HG02870 (cell line): Measurements from ENCODE around the gene CCDC187.
A peak's percentile ranks its signal among the peaks of the same experiment; 100 is the strongest.

Source experiments
- ATAC-seq: cut with Tn5 transposase; IDR thresholded peaks from one replicate; pipeline ENCODE4 v1.9.1; 2021; ENCODE audit warnings: mild to moderate bottlenecking, moderate library complexity; ENCODE audit not compliant: unreplicated experiment

The CCDC187 gene

DNA sequence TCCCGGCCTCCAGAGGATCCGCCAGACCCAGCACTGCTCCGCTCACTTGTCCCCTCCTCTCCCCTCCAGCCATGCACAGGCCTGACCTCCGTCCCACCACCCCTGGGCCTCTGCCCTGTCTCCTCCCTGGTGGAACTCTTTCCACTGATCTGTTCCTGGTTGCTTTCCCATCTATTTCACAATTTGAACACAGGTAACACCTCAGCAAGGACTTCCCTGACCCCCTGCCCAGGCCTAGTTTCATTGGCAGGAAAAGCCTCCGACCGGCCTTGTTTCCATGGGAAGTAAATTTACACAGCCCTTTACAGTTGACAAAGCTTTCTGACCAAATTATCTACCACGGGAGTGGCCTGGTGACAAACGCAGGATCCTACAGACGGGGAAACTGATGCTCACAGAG lies 73.1 kb downstream of the CCDC187 start:
- no peak for ATAC-seq

- ATAC-seq: no peak
Measured at GRCh38 chr9:136230365-136230764, 73.5 kb downstream of the CCDC187 start.

GRCh38 chr9:136229096-136230065 lies 74.5 kb downstream of the CCDC187 start:
- no peak for ATAC-seq

DNA sequence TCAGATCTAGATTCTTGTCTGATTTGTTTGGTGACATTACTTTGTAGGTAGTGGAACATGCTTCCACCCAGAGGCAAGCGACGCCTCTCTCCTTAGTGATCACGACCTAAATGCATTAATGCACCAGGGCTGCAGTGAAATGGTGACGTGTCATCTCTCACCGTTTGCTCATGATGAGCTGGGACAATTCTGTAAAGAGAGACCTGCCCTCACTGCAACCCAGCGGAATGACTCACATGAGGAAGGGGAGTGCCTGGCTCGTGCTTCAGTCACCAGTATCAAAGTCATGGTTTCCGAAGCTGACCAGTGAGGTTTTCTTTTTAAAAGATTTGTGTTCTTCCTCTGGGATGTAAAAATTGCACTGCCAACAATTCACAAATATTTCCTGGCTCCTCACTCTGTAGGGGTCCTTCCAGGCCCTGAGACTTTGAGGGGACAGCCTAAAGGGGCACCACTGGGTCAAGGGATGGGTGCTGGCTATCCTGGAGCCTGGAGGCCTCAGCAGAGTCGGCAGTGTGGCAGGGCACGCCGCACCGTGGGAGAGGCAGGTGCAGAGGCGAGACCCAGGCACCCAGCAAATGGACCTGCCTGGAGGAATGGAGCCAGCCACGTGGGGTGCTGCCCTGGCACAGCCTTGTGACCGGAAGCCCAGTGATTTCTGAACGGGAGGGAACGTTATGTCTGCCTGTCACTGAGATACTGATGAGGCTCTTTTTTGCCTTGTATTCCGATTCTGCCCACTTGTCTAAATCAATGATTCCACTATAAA lies 75.6 kb downstream of the CCDC187 start:
- no peak for ATAC-seq

DNA sequence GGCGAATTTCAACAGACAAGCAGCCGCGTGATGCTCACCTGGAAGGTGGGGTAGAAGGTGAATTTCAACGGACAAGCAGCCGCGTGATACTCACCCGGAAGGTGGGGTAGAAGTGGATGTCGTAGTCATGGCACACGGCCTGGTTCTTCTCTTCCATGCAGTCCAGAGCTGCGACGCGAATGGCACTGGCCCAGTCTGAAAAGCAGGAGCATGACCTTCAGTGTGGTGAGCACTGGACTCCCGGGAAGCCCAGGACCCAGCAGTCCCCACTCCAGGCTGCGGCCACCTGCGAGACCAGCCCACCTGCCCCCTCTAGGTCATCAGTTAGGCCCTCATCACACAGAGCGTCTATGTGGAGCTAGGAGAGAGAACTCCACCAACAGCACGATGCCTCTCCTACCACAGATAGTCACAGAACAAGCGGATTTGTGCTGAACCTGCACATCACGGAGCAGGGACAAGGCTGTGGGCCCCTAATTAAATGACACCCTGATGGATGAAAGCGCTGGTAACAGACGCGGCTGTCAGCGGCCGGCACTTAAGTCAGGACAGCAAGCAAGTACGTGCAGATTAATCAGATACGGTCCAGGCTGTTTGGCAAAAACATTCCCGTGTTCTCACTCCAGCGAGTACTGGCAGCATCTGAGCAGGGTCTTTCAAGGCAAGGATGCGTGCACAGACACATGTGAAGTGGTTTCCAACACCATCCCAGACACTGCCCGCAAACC lies 77.0 kb downstream of the CCDC187 start:
- ATAC-seq: no peak

DNA sequence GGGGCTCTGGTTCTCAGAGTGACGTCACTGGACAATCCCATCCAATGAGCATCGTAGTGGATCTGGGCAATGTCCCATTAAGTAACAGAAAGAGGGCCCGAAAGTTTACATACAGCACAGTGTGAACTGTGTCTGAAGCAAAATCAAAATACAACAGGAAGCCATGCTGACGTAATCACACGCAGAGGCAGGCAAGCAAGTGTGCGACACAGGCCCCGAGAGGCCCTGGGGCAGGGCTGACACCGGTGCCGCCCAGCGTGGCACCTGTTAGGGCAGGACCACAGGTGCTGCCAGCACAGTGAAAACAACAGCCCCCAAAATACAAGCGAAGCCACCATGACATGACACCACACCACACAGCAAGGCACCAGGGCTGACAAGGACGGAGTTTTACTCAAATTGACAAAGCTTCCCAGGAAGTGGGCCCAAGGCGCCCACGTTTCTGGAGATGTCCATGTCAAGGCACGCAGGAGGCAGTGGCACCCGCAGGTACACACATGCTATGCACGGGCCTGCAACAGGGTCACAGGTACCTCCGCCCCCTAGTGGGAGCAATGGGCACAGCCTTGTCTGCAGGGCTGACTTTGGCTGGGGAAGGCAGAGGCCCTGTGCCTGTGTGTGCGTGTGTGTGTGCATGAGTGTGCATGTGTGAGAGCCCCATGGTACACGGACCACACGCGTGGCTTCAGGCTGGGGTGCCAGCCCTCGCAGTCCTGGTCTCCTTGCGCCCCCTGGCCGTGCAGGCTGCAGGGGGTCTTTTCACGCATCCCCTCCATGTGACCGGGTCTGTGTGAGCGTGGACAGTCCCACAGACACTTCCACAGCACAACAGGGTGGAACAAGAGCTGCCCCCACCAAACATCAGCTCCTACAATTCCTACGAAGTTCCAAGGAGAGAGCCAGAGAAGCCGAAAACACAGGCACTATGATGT lies 77.9 kb downstream of the CCDC187 start:
- peak; percentile 60 for ATAC-seq

DNA sequence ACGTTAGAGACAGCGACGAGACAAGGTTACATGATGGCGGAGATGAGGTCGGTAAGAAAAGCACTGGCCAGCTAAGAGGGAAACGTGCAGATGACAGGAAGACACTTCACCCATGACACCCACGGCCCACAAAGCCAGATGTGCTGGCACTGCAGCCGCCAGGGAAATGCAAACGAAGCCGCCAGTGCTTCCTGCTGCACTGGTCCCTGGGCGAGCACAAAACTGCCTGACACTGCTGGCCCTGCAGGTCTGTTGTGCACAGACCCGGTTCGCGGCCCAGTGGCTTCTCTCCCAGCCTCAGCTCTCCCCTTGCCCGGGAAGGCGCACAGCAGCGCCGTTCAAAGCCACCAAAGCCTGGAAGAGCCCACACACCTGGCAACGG lies 78.5 kb downstream of the CCDC187 start:
- ATAC-seq: peak; percentile 31

- no peak for ATAC-seq
Measured at GRCh38 chr9:136223871-136224640, 79.8 kb downstream of the CCDC187 start.

- no peak for ATAC-seq
Measured at GRCh38 chr9:136222906-136223285, 81.0 kb downstream of the CCDC187 start.

GRCh38 chr9:136222166-136222905 lies 81.6 kb downstream of the CCDC187 start:
- no peak for ATAC-seq

DNA sequence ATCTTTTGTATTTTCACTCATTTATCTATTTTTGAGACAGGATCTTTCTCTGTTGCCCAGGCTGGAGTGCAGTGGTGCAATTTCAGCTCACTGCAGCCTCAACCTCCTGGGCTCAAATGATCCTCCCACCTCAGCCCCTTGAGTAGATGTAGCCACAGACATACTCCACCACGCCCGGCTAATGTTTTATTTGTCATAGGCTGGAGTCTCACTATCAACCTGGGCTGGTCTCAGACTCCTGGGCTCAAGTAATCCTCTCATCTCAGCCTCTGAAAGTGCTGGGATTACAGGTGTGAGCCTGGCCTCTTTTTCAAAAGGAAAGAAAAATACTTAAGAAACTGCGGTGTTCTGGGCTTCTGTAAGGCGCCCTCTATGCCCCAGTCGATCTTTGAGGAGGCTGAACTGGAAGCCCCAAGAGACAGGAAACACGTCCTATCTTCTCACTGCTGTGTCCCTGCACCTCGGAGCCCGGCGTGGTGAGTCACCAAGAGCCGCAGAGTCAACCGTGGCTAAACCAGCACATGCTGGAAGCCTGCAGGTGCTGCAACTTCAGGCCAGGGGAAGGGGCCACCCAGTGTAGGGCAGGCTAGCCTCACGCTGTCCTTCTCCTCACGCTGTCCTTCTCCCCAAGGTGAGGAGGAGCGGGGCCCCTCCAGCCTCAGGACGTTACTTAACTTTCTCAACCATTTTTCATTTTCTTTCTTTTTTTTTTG lies 83.7 kb downstream of the CCDC187 start:
- no peak for ATAC-seq

GRCh38 chr9:136219276-136219675 lies 84.6 kb downstream of the CCDC187 start:
- ATAC-seq: no peak

GRCh38 chr9:136218673-136219072 lies 85.2 kb downstream of the CCDC187 start:
- no peak for ATAC-seq

- no peak for ATAC-seq
Measured at GRCh38 chr9:136218271-136218670, 85.6 kb downstream of the CCDC187 start.

DNA sequence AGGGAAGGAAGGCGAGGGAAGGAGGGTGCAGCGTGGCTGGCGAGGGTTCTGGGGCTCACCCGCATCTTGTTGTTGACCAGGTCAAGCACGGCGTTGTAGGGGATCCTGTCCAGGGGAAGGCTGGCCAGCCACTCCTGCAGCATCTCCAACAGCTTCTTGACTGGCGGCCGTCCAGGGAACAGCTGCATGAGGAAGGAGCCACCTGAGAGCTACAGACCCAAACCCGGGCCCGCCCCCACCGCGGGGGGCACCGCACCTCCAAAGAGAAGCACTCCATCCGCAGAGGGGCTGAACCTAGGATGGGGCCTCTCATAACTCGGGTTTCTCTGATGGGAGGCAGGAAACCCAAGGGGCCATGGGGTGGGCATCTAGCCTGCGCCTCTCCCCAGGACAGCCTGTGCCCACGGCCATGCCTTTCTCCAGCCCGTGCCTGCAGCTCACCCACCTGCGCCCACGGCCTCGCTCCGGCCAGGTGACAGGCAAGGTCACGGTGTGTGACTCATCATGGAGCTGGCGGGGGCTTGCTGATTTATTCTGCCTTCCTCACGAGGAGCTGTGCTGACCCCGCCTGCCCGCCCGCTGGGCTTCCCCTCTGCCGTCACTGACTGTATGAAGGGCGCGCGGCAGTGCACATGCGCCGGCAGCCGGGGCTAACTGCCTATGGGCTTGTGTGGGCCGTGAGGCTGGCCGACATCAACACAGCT lies 87.2 kb downstream of the CCDC187 start:
- no peak for ATAC-seq

GRCh38 chr9:136213733-136214132 lies 90.2 kb downstream of the CCDC187 start:
- no peak for ATAC-seq

DNA sequence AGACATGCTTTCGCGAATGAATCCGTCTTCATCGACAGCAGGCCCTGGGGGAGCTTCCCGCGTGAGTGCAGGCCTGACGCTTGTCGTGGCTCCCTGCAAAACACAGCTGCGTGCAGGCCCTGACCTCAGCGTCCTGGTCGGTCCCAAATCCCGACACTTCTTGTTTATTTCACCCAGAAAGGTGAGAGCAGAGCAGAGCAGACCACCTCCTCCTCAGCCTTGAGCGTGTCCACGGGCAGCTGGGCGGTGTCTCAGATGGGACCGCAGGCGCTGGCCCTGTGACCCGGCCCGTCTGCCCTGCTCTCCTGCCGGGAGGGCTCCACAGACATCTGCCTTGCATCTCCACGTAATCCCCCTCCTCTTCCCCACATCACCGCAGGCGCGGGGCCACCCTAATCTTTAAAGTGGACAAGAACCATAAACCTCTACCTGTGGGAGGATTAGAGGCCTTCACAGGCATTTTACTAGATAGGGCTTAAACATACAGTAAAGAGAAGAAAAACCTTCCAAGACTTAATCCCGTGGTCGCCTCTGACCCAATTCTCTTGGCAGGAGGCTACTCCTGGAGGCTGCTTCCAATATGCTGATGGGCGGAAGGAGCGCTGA lies 91.4 kb downstream of the CCDC187 start:
- no peak for ATAC-seq
